H9 (cell line): ENCODE measurements around the gene GPX7. TPM values are rescaled to one million over a fixed set of nuclear protein-coding genes. Genes with fewer than 3 reads are reported as not detected.

Experiments used
- DNase-seq: peaks from one replicate; pipeline ENCODE4 v3.0.0-alpha.2; 2017
- H2AFZ ChIP-seq: one replicate; pipeline ENCODE4 v1.6.1; 2013; ENCODE audit warnings: mild to moderate bottlenecking, low read length, control low read depth, moderate library complexity
- H2AK5ac ChIP-seq: 2 replicates; pipeline ENCODE4 v1.6.1; 2013; ENCODE audit warnings: low read length, control low read depth, mixed read lengths; ENCODE audit not compliant: insufficient read length
- H2BK120ac ChIP-seq: one replicate; pipeline ENCODE4 v1.6.1; 2013; ENCODE audit warnings: low read depth, mild to moderate bottlenecking, low read length, control low read depth, inconsistent platforms; ENCODE audit not compliant: poor library complexity, severe bottlenecking
- H2BK12ac ChIP-seq: 2 replicates; pipeline ENCODE4 v1.6.1; 2013; ENCODE audit warnings: low read length, control low read depth, mixed read lengths, low read depth; ENCODE audit not compliant: insufficient read length
- H2BK15ac ChIP-seq: 2 replicates; pipeline ENCODE4 v1.6.1; 2013; ENCODE audit warnings: low read depth, low read length, control low read depth
- H2BK20ac ChIP-seq: one replicate; pipeline ENCODE4 v1.6.1; 2013; ENCODE audit warnings: low read depth, mild to moderate bottlenecking, low read length, control low read depth, inconsistent platforms; ENCODE audit not compliant: poor library complexity, severe bottlenecking
- H2BK5ac ChIP-seq: 2 replicates; pipeline ENCODE4 v1.6.1; 2013; ENCODE audit warnings: low read length, control low read depth, mixed read lengths; ENCODE audit not compliant: insufficient read length
- H3K14ac ChIP-seq: 2 replicates; pipeline ENCODE4 v1.6.1; 2013; ENCODE audit warnings: low read length, control low read depth; ENCODE audit not compliant: insufficient read depth
- H3K18ac ChIP-seq: 2 replicates; pipeline ENCODE4 v1.6.1; 2013; ENCODE audit warnings: low read depth, mild to moderate bottlenecking, mixed read lengths, low read length, control low read depth; ENCODE audit not compliant: insufficient read length
- H3K23ac ChIP-seq: 2 replicates; pipeline ENCODE4 v1.6.1; 2013; ENCODE audit warnings: low read length, control low read depth, mixed read lengths, low read depth; ENCODE audit not compliant: insufficient read length
- H3K23me2 ChIP-seq: 2 replicates; pipeline ENCODE4 v1.6.1; 2013; ENCODE audit warnings: low read depth, mild to moderate bottlenecking, mixed read lengths, low read length, control low read depth; ENCODE audit not compliant: insufficient read length, poor library complexity, severe bottlenecking
- H3K27ac ChIP-seq: 2 replicates; pipeline ENCODE4 v1.5.1; 2013; ENCODE audit warnings: low read length, control low read depth, mixed read lengths, low read depth; ENCODE audit not compliant: insufficient read length
- H3K27me3 ChIP-seq: 2 replicates; pipeline ENCODE4 v1.6.1; 2013; ENCODE audit warnings: low read length, control low read depth, inconsistent platforms; ENCODE audit not compliant: insufficient read depth
- H3K4ac ChIP-seq: 2 replicates; pipeline ENCODE4 v1.6.1; 2013; ENCODE audit warnings: low read depth, mild to moderate bottlenecking, control low read depth, inconsistent platforms, low read length, moderate library complexity
- H3K4me1 ChIP-seq: 2 replicates; pipeline ENCODE4 v1.6.1; 2013; ENCODE audit warnings: low read length, control low read depth, inconsistent platforms; ENCODE audit not compliant: insufficient read depth
- H3K4me2 ChIP-seq: 2 replicates; pipeline ENCODE4 v1.6.1; 2013; ENCODE audit warnings: low read length, control low read depth, mixed read lengths; ENCODE audit not compliant: insufficient read length, insufficient read depth
- H3K56ac ChIP-seq: 2 replicates; pipeline ENCODE4 v1.6.1; 2013; ENCODE audit warnings: low read depth, mild to moderate bottlenecking, mixed read lengths, low read length, control low read depth; ENCODE audit not compliant: insufficient read length
- H3K79me1 ChIP-seq: 2 replicates; pipeline ENCODE4 v1.6.1; 2013; ENCODE audit warnings: low read depth, mild to moderate bottlenecking, moderate library complexity, low read length, control low read depth, inconsistent platforms; ENCODE audit not compliant: insufficient read depth, poor library complexity, severe bottlenecking
- H3K79me2 ChIP-seq: 2 replicates; pipeline ENCODE4 v1.6.1; 2013; ENCODE audit warnings: low read length, control low read depth, inconsistent platforms; ENCODE audit not compliant: insufficient read depth
- H3K9ac ChIP-seq: 2 replicates; pipeline ENCODE4 v1.6.1; 2013; ENCODE audit warnings: low read length, control low read depth, mixed read lengths; ENCODE audit not compliant: insufficient read length; ENCODE audit errors: extremely low read depth
- H3K9me3 ChIP-seq: one replicate; pipeline ENCODE4 v1.6.1; 2013; ENCODE audit warnings: low read depth, low read length, inconsistent platforms; ENCODE audit not compliant: control insufficient read depth
- H3T11ph ChIP-seq: one replicate; pipeline ENCODE4 v1.6.1; 2013; ENCODE audit warnings: mild to moderate bottlenecking, low read length, control low read depth, inconsistent platforms
- H4K20me1 ChIP-seq: one replicate; pipeline ENCODE4 v1.6.1; 2013; ENCODE audit not compliant: control insufficient read depth, insufficient read length, insufficient read depth
- H4K5ac ChIP-seq: 2 replicates; pipeline ENCODE4 v1.6.1; 2013; ENCODE audit warnings: low read depth, mild to moderate bottlenecking, mixed read lengths, low read length, control low read depth; ENCODE audit not compliant: insufficient read length
- H4K8ac ChIP-seq: replicated peaks from 2 replicates; pipeline ENCODE4 v1.6.1; 2013; ENCODE audit warnings: low read length, control low read depth, mixed read lengths, low read depth; ENCODE audit not compliant: insufficient read length
- H4K91ac ChIP-seq: 2 replicates; pipeline ENCODE4 v1.6.1; 2013; ENCODE audit warnings: low read depth, mild to moderate bottlenecking, moderate library complexity, mixed read lengths, low read length, control low read depth; ENCODE audit not compliant: insufficient read length
- H3K27ac Mint-ChIP-seq, 3 experiments: 2 replicates in 2 of 3; 3 replicates in 1 of 3; pipeline ENCODE4 v1.8.0; 2020 to 2021; ENCODE audit warnings: mixed read lengths in 3 of 3, mild to moderate bottlenecking in 1 of 3, moderate library complexity in 1 of 3
- H3K27me3 Mint-ChIP-seq: 2 replicates; pipeline ENCODE4 v1.8.0; 2021; ENCODE audit warnings: low read depth, mild to moderate bottlenecking, moderate library complexity, mixed read lengths
- H3K36me3 Mint-ChIP-seq, 3 experiments: 2 replicates in 2 of 3; 3 replicates in 1 of 3; pipeline ENCODE4 v1.8.0; 2020 to 2021; ENCODE audit warnings: low read depth in 3 of 3, mixed read lengths in 3 of 3; ENCODE audit not compliant: insufficient read depth in 1 of 3
- H3K4me1 Mint-ChIP-seq, 2 experiments: 2 replicates each; pipeline ENCODE4 v1.8.0; 2020; ENCODE audit warnings: mixed read lengths in 2 of 2
- H3K4me3 Mint-ChIP-seq, 2 experiments: 2 replicates in 1 of 2; 3 replicates in 1 of 2; pipeline ENCODE4 v1.8.0; 2020 to 2021; ENCODE audit warnings: mild to moderate bottlenecking in 2 of 2, mixed read lengths in 2 of 2, moderate library complexity in 1 of 2
- H3K9me3 Mint-ChIP-seq, 2 experiments: 2 replicates in 1 of 2; 3 replicates in 1 of 2; pipeline ENCODE4 v1.8.0; 2020; ENCODE audit warnings: mild to moderate bottlenecking in 2 of 2, mixed read lengths in 2 of 2, moderate library complexity in 1 of 2
- CTCF ChIP-seq: fragments of 200-600 bp; sonication (generic); conservative IDR thresholded peaks from 3 replicates; pipeline ENCODE4 v1.8.0; 2021; ENCODE audit warnings: antibody characterized with exemption, mild to moderate bottlenecking
- WGBS: extraction: QIAGEN DNeasy Blood & Tissue Kit; methylation state at CpG from one replicate; pipeline ENCODE4 v1.1.7; 2013; ENCODE audit warnings: missing lambda C conversion rate, low lambda C conversion rate, mixed read lengths; ENCODE audit not compliant: insufficient read length; ENCODE audit errors: extremely low coverage; 5-methylcytosine and 5-hydroxymethylcytosine counted together
- total RNA-seq: library from RNA; stranded (reverse); gene quantifications from 2 replicates; pipeline ENCODE4 v1.2.1, GENCODE V29; 2021

Gene GPX7
- total RNA-seq, 1 experiment from 2014 or later: 12.1 TPM

- Histone ChIP-seq H3K18ac (no peak overlapping the region), H2BK15ac (no peak overlapping the region), H3K4me1 (no peaks in the 10 kb centered on the region), H4K8ac (no peak overlapping the region), H3T11ph (no peak overlapping the region), H4K20me1 (no peaks in the 10 kb centered on the region), H2BK20ac (no peak overlapping the region), H3K9me3 (no peaks in the 10 kb centered on the region), H3K27ac (no peak overlapping the region), H4K91ac (no peak overlapping the region), H2BK120ac (no peak overlapping the region), H3K14ac (no peak overlapping the region), H3K79me1 (no peaks in the 10 kb centered on the region), H2BK5ac (no peak overlapping the region), H2BK12ac (no peak overlapping the region), H3K4me2 (no peak overlapping the region), H3K4ac (no peak overlapping the region), H3K27me3 (no peaks in the 10 kb centered on the region), H3K9ac (no peak overlapping the region), H3K23me2 (no peaks in the 10 kb centered on the region), H3K79me2 (no peaks in the 10 kb centered on the region), H4K5ac (no peak overlapping the region), H2AFZ (no peak overlapping the region), H2AK5ac (no peak overlapping the region), H3K56ac (no peak overlapping the region), H3K23ac (no peak overlapping the region)
- Mint-ChIP-seq H3K36me3 (no peaks in the 10 kb centered on the region; a peak in 1 of 7 replicates), H3K4me3 (no peak overlapping the region; a peak in 1 of 5 replicates), H3K4me1 (peaks cover 13 to 16% of the 10 kb centered on the region in 2 experiments), H3K27ac (no peak overlapping the region), H3K9me3 (no peaks in the 10 kb centered on the region), H3K27me3 (peaks cover 2% of the 10 kb centered on the region)
- TF ChIP-seq CTCF: no peak
- WGBS: no CpG with 5 or more reads among the region's 5 CpGs
- DNase-seq: no peak
Measured at GRCh38 chr1:52567943-52568342, 34.2 kb upstream of the GPX7 start.
